ENCODE data around the gene GFM2.

- TF ChIP-seq CTCF (IDR thresholded peaks at IDR 0.05; ENCODE audit: control extremely low read depth in 1 of 3, insufficient read depth in 1 of 3, low read depth in 1 of 3, low read length in 3 of 3) (no peak), KDM5A (IDR thresholded peaks at IDR 0.05; ENCODE audit: low read length) (no peak), CEBPB (IDR thresholded peaks at IDR 0.05; ENCODE audit: low read depth, low read length) (no peak), POLR2A (IDR thresholded peaks at IDR 0.05; ENCODE audit: control extremely low read depth in 1 of 2, low read depth in 2 of 2, low read length in 2 of 2) (no peak), SRF (IDR thresholded peaks at IDR 0.05; ENCODE audit: low read depth, low read length) (no peak), EZH2 (IDR thresholded peaks at IDR 0.05; ENCODE audit: low read depth, low read length, severe bottlenecking) (no peak), GABPA (IDR thresholded peaks at IDR 0.05; ENCODE audit: borderline replicate concordance, insufficient read depth, low read length) (no peak), TBP (IDR thresholded peaks at IDR 0.05; ENCODE audit: low read depth, low read length) (no peak)
- TF ChIP-seq, protein P1, sequence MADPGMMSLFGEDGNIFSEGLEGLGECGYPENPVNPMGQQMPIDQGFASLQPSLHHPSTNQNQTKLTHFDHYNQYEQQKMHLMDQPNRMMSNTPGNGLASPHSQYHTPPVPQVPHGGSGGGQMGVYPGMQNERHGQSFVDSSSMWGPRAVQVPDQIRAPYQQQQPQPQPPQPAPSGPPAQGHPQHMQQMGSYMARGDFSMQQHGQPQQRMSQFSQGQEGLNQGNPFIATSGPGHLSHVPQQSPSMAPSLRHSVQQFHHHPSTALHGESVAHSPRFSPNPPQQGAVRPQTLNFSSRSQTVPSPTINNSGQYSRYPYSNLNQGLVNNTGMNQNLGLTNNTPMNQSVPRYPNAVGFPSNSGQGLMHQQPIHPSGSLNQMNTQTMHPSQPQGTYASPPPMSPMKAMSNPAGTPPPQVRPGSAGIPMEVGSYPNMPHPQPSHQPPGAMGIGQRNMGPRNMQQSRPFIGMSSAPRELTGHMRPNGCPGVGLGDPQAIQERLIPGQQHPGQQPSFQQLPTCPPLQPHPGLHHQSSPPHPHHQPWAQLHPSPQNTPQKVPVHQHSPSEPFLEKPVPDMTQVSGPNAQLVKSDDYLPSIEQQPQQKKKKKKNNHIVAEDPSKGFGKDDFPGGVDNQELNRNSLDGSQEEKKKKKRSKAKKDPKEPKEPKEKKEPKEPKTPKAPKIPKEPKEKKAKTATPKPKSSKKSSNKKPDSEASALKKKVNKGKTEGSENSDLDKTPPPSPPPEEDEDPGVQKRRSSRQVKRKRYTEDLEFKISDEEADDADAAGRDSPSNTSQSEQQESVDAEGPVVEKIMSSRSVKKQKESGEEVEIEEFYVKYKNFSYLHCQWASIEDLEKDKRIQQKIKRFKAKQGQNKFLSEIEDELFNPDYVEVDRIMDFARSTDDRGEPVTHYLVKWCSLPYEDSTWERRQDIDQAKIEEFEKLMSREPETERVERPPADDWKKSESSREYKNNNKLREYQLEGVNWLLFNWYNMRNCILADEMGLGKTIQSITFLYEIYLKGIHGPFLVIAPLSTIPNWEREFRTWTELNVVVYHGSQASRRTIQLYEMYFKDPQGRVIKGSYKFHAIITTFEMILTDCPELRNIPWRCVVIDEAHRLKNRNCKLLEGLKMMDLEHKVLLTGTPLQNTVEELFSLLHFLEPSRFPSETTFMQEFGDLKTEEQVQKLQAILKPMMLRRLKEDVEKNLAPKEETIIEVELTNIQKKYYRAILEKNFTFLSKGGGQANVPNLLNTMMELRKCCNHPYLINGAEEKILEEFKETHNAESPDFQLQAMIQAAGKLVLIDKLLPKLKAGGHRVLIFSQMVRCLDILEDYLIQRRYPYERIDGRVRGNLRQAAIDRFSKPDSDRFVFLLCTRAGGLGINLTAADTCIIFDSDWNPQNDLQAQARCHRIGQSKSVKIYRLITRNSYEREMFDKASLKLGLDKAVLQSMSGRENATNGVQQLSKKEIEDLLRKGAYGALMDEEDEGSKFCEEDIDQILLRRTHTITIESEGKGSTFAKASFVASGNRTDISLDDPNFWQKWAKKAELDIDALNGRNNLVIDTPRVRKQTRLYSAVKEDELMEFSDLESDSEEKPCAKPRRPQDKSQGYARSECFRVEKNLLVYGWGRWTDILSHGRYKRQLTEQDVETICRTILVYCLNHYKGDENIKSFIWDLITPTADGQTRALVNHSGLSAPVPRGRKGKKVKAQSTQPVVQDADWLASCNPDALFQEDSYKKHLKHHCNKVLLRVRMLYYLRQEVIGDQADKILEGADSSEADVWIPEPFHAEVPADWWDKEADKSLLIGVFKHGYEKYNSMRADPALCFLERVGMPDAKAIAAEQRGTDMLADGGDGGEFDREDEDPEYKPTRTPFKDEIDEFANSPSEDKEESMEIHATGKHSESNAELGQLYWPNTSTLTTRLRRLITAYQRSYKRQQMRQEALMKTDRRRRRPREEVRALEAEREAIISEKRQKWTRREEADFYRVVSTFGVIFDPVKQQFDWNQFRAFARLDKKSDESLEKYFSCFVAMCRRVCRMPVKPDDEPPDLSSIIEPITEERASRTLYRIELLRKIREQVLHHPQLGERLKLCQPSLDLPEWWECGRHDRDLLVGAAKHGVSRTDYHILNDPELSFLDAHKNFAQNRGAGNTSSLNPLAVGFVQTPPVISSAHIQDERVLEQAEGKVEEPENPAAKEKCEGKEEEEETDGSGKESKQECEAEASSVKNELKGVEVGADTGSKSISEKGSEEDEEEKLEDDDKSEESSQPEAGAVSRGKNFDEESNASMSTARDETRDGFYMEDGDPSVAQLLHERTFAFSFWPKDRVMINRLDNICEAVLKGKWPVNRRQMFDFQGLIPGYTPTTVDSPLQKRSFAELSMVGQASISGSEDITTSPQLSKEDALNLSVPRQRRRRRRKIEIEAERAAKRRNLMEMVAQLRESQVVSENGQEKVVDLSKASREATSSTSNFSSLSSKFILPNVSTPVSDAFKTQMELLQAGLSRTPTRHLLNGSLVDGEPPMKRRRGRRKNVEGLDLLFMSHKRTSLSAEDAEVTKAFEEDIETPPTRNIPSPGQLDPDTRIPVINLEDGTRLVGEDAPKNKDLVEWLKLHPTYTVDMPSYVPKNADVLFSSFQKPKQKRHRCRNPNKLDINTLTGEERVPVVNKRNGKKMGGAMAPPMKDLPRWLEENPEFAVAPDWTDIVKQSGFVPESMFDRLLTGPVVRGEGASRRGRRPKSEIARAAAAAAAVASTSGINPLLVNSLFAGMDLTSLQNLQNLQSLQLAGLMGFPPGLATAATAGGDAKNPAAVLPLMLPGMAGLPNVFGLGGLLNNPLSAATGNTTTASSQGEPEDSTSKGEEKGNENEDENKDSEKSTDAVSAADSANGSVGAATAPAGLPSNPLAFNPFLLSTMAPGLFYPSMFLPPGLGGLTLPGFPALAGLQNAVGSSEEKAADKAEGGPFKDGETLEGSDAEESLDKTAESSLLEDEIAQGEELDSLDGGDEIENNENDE (IDR thresholded peaks at IDR 0.05; ENCODE audit: insufficient replicate concordance, low read length) = no peak
Measured at GRCh38 chr5:74801941-74802340, 35.0 kb upstream of the GFM2 start.
